HepG2 (cell line): ENCODE results near the gene CDNF.

Source experiments
- GATAD2A ChIP-seq: IDR thresholded peaks from 2 replicates; pipeline ENCODE4 v1.6.1; 2016
- MAZ ChIP-seq, 2 experiments: sonication (generic) in 1 of 2; formaldehyde crosslinking in 1 of 2; IDR thresholded peaks; 2 replicates each; pipeline versions ENCODE4 v1.5.0 to v1.6.1; 2012 to 2020; ENCODE audit warnings: low read depth in 2 of 2, mild to moderate bottlenecking in 2 of 2, borderline replicate concordance in 1 of 2, improper control_type of control experiment in 1 of 2, low read length in 1 of 2, missing genetic modification reagents in 1 of 2, moderate library complexity in 1 of 2
- RXRA ChIP-seq: sonication (generic); formaldehyde crosslinking; IDR thresholded peaks from 2 replicates; pipeline ENCODE4 v1.5.1; 2020; ENCODE audit warnings: missing genetic modification reagents

DNA sequence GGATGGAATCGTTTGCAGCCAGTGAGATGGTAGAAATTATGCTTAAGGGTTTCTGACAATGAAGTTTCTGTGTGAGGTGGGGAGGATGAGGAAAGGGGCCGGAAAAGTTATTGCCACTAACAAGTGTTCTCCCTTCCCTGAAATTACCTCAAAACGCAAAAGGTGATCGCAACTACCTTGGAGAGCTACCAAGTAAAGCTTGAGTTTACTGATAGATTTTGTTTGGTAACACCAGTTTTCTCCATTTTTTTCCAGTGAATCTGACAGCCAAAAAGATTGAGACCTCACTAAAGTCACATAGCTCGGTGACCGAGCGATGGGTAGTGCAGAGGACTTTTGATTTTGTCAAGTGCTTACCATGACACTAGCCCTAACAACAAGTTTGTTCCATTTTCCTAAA, 42.4 kb upstream of the CDNF start:
- no peak for TF ChIP-seq RXRA (CRISPR knock-in tag)
- no peak for TF ChIP-seq GATAD2A (CRISPR knock-in tag)
- no peak for TF ChIP-seq MAZ (IDR thresholded peaks at IDR 0.05; ENCODE audit: borderline replicate concordance, low read depth, low read length)
- TF ChIP-seq MAZ (CRISPR knock-in tag; IDR thresholded peaks at IDR 0.05; ENCODE audit: low read depth) = no peak
